HG03060 (cell line): ENCODE results near the gene CDX1.

Experiments
- ATAC-seq: cut with Tn5 transposase; IDR thresholded peaks from one replicate; pipeline ENCODE4 v1.9.1; 2021; ENCODE audit warnings: low read depth, moderate number of reproducible peaks; ENCODE audit not compliant: unreplicated experiment

CDX1 gene

DNA sequence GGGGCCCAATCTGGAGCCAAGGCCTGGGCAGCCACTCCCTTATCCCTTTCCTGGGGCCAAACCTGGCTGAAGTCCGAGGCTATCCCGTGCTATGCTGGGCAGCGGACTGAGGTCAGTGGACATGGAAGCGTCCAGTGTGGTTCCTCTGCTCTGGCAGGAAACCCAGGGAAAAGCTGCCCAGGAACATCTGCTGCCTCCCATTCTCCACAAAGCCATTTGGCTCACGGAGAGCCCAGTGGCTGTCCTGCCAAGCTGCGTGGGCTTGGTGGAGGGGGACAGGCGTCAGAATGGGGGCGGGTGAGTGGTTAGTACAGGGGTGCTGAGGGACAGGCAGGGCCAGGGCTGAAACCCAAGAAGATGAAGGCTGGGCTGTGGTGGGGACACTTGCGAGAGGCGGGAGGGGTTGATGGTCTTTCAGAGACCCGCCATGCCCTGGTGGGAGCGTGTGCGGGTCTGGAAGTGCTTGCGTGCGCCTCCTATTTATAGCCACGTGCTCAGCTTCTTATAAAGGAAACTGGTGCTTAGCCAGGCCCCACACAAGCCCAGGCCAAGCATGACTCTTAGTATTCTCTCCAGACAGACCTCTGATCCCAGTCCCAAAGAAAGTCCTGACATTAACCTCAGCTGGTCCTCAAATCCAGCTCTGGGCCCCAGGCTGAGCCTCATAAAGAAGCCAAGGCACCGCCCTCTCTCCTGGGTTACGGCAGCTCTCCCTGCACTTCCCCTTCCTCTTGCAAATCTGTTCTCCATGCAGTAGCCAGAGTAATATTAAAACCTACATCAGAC lies 13.9 kb downstream of the CDX1 start:
- no peak for ATAC-seq

DNA sequence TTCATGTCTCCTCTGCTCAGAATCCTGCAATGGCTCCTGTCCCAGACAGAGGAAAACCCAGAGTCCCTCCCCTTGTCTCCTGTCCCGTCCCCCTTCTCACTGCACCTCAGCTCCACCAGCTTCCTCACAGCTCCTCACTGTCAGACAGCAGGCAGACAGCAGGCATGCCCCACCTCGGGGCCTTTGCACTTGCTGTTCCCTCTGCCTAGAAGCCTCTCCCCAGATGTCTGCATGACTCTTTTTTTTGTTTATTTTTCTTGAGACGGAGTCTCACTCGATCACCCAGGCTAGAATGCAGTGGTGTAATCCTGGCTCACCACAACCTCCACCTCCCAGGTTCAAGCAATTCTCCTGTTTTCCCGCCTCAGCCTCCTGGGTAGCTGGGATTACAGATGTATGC lies 14.4 kb downstream of the CDX1 start:
- ATAC-seq, result no peak

GRCh38 chr5:150181766-150182545 lies 15.4 kb downstream of the CDX1 start:
- ATAC-seq, result no peak

GRCh38 chr5:150182774-150183173 lies 16.2 kb downstream of the CDX1 start:
- ATAC-seq, result no peak

DNA sequence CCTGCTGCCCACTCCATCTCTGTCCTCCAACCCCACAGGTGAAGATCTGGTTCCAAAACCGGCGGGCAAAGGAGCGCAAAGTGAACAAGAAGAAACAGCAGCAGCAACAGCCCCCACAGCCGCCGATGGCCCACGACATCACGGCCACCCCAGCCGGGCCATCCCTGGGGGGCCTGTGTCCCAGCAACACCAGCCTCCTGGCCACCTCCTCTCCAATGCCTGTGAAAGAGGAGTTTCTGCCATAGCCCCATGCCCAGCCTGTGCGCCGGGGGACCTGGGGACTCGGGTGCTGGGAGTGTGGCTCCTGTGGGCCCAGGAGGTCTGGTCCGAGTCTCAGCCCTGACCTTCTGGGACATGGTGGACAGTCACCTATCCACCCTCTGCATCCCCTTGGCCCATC lies 16.9 kb downstream of the CDX1 start:
- ATAC-seq, result no peak

DNA sequence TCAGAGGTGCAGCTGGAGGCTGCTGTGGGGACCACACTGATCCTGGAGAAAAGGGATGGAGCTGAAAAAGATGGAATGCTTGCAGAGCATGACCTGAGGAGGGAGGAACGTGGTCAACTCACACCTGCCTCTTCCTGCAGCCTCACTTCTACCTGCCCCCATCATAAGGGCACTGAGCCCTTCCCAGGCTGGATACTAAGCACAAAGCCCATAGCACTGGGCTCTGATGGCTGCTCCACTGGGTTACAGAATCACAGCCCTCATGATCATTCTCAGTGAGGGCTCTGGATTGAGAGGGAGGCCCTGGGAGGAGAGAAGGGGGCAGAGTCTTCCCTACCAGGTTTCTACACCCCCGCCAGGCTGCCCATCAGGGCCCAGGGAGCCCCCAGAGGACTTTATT lies 17.4 kb downstream of the CDX1 start:
- ATAC-seq, result no peak

DNA sequence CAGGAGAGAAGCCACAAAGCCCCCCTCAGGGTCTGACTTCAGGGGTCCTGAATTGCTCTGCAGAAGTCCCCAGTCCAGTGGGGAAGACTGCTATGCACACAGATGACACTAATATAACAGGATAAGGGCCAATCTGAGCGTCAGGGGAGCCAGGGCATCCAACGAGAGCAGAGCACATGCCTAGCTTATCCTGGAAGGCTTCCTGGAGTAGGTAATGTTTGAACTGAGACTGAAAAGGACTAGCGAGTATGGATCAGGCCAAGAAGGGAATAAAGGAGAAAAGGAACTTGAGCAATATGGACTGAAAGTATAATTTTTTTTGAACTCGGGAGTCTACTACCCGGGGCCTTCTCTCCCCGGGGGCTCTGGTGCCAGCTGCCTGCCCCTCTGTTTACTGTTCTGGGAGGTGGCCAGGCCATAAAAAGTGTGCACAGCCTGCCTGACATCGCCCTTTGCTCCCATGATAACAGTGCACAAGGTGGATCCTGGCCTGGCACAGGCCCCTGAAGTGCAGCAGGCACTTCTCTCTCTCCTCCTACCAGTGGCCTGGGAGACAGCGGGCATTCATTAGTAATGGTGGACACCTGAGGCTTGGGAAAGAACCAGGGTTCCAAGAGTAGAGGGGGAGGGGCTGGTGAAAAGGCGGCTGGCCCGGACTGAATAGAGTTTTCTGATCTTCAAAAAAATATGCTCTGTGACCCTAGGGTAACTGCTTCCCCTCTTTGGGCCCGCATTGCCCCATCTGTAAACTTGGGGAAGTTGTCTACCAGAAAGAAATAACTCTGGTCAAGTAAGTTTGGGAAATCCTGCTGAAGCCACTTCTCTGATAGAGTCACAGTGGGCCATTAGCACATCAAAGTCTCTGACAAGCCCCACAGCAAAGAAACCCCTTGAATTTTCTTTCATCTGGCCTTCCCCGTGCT lies 18.7 kb downstream of the CDX1 start:
- ATAC-seq, result no peak

DNA sequence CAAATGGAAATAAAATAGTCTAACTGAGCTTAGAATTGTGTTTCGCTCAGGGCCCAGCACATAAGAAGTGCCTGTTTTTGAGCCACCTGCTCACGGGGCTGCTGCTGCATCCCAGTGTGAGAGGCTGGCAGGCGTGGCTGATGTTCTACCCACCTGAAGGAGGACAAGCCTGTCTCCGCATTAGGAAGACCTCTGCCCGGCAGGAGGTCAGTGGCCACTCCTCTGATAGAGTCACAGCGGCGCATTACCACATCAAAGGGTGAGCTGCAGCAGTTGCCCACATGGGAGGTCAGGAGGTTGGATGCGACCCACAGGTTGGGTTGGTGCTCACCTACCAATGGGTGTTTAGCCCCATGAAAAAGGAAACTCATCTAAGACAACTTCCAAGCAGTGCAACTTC lies 19.6 kb downstream of the CDX1 start:
- ATAC-seq, result no peak

DNA sequence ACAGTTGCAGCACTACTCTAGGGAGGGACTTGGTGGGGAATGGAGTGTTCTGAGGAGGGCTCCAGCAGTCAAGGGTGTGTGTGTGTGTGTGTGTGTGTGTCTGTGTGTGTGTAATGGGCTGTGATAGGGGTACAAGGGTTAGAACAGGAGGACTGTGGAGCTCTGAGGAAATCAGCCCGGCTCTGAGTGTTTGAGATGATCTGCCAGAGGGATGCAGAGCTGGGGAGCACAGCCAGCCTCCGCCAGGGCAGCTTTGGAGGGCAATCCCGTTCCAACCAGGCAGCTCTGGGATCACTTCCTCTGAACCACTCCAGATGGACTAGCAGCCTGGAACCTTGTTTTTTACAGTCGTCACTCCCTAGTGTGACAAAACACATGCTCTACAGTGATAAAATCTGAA lies 20.3 kb downstream of the CDX1 start:
- ATAC-seq, result no peak

- ATAC-seq, result no peak
Observed at GRCh38 chr5:150188146-150188842, 21.7 kb downstream of the CDX1 start.

DNA sequence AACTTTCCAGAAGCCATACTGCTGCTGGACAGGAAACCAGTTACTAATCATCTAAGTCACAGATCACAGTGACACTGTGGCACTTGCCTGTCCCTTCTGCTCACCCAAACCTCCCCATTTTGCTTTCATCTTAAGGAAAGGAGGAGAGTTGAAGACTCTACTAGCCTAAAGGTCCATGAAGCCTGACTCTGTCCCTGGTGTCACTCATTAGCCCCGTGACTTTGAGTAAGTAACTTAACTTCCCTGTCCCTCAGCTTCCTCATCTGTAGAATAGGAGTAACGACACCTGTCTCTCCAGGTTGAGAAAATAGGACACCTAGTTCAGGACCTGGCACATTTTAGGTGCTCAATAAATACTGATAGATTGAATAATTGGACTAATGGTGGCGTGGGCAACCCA lies 22.7 kb downstream of the CDX1 start:
- no peak for ATAC-seq

- no peak for ATAC-seq
Observed at GRCh38 chr5:150189728-150190502, 23.3 kb downstream of the CDX1 start, which contains the start of gene SLC6A7. TSS of gene SLC6A7 (plus strand) at chr5:150190062. CDS start at chr5:150190328, 266 bp downstream.

GRCh38 chr5:150190503-150190979 lies 24.0 kb downstream of the CDX1 start:
- ATAC-seq, result no peak

- ATAC-seq, result no peak
Observed at GRCh38 chr5:150190987-150191386, 24.4 kb downstream of the CDX1 start.

- ATAC-seq, result no peak
Observed at GRCh38 chr5:150192462-150192861, 25.9 kb downstream of the CDX1 start.

- ATAC-seq, result no peak
Observed at GRCh38 chr5:150195736-150196485, 29.3 kb downstream of the CDX1 start.

GRCh38 chr5:150196514-150196913 lies 29.9 kb downstream of the CDX1 start:
- no peak for ATAC-seq

DNA sequence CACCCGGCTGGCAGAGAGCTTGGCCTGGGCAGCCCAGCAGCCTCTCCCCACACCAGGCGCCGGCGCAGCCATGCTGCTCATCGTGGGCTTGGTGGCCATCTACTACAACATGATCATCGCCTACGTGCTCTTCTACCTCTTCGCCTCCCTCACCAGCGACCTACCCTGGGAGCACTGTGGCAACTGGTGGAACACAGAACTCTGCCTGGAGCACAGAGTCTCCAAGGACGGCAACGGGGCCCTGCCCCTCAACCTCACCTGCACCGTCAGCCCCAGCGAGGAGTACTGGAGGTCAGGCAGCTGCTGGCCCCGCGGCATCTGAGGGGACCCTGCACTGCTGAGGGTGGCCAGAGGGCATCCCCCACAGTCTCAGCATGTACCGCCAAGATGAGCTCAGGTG lies 30.4 kb downstream of the CDX1 start:
- no peak for ATAC-seq

GRCh38 chr5:150197476-150197875 lies 30.9 kb downstream of the CDX1 start:
- no peak for ATAC-seq
